ENCODE data around the gene RERE. TPM values are rescaled to one million over a fixed set of nuclear protein-coding genes. Genes with fewer than 3 reads are reported as not detected.

RERE gene
- total RNA-seq, 1 donor from 2014 or later: 114 TPM

Small RNA genes within 50 kb of the gene (microRNA-seq; reads per million reads assigned to microRNA genes)
- gene MIR6728: not detected

Other genes starting within 250 kb of the RERE start
- 136 TPM for gene ENO1, start 61.0 kb upstream of the RERE start, total RNA-seq
- gene CA6, start 128.2 kb upstream of the RERE start, total RNA-seq: not detected
- not detected for gene SLC2A7, start 208.8 kb upstream of the RERE start, total RNA-seq